Skeletal muscle tissue (tissue), 4 donors: ENCODE results near the gene RAB3IL1. TPM values are rescaled to one million over a fixed set of nuclear protein-coding genes. Genes with fewer than 3 reads are reported as not detected.
A peak's percentile ranks its signal among the peaks of the same experiment; 100 is the strongest.

Experiments used
- H3K27ac ChIP-seq: one replicate; pipeline ENCODE4 v1.7.0; 2013; ENCODE audit warnings: mild to moderate bottlenecking, low read depth, low read length, inconsistent platforms
- H3K27me3 ChIP-seq, 3 donors: one replicate each; pipeline ENCODE4 v1.7.0; 2013; ENCODE audit warnings: low read length in 3 of 3; ENCODE audit not compliant: control insufficient read depth in 3 of 3, insufficient read depth in 3 of 3
- H3K36me3 ChIP-seq, 3 donors: one replicate each; pipeline ENCODE4 v1.7.0; 2013; ENCODE audit warnings: low read length in 3 of 3; ENCODE audit not compliant: control insufficient read depth in 3 of 3, insufficient read depth in 3 of 3
- H3K4me1 ChIP-seq, 3 donors: one replicate each; pipeline ENCODE4 v1.7.0; 2013; ENCODE audit warnings: low read length in 3 of 3, mild to moderate bottlenecking in 3 of 3; ENCODE audit not compliant: control insufficient read depth in 3 of 3, insufficient read depth in 3 of 3
- H3K4me3 ChIP-seq, 3 donors: one replicate each; pipeline ENCODE4 v1.7.0; 2013; ENCODE audit warnings: low read length in 3 of 3
- H3K9ac ChIP-seq, 3 donors: one replicate each; pipeline ENCODE4 v1.7.0; 2013; ENCODE audit warnings: low read length in 3 of 3, mild to moderate bottlenecking in 3 of 3, moderate library complexity in 2 of 3, low read depth in 1 of 3
- H3K9me3 ChIP-seq, 3 donors: one replicate each; pipeline ENCODE4 v1.7.0; 2013; ENCODE audit warnings: low read length in 3 of 3; ENCODE audit not compliant: control insufficient read depth in 3 of 3
- total RNA-seq: library from RNA; depleted of rRNA; stranded (reverse); fragments of >200 nt; gene quantifications from one replicate; pipeline ENCODE4 v1.2.3, GENCODE V29; 2014
- donor health status: Osteomylitis.

Gene RAB3IL1
- total RNA-seq, 1 donor from 2014 or later, result 9.4 TPM

DNA sequence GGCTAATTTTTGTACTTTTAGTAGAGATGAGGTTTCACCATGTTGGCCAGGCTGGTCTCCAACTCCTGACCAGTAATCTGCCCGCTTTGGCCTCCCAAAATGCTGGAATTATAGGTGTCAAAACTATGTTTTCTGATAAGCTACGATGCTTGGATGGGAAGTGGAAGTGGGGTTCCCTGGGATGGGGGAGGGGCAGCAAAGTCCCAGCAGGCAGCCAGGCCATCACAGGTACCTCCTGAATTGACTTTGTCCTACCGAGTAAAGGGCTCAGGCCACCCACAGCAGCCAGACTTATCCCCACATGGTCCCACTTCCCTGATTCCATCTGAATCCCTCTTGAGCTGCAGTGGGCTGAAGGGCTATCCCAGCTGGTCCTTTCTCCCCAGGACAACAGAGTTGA, 43.2 kb upstream of the RAB3IL1 start:
- Histone ChIP-seq H3K4me1 (peaks cover 34 to 48% (median 44%) of the 10 kb centered on the region in 3 donors), H3K9ac (no peak overlapping the region), H3K9me3 (no peaks in the 10 kb centered on the region), H3K27me3 (peaks cover 0 to 3% (median 2%) of the 10 kb centered on the region in 3 donors), H3K36me3 (peaks cover 23 to 29% (median 26%) of the 10 kb centered on the region in 3 donors), H3K4me3 (no peak overlapping the region), H3K27ac (no peak overlapping the region)

DNA sequence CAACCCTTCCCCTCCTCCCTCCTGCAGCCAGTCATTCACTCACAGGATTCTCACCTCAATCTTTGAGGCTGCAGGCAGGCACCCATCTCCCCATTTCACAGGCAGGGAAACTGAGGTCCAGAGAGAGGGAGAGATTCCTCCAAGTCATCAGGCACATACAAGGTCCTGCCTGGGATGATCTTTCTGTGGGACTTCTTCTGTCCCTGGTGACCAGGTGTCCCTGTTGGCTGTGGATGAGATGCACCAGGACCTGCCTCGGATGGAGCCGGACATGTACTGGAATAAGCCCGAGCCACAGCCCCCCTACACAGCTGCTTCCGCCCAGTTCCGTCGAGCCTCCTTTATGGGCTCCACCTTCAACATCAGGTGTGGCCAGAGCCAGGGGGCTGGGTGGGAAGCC, 42.3 kb upstream of the RAB3IL1 start:
- peaks cover 19 to 24% (median 19%) of the 10 kb centered on the region in 3 donors for H3K36me3 ChIP-seq
- no peaks in the 10 kb centered on the region for H3K9me3 ChIP-seq
- H3K4me1 ChIP-seq, result peaks cover 25 to 42% (median 37%) of the 10 kb centered on the region in 3 donors

DNA sequence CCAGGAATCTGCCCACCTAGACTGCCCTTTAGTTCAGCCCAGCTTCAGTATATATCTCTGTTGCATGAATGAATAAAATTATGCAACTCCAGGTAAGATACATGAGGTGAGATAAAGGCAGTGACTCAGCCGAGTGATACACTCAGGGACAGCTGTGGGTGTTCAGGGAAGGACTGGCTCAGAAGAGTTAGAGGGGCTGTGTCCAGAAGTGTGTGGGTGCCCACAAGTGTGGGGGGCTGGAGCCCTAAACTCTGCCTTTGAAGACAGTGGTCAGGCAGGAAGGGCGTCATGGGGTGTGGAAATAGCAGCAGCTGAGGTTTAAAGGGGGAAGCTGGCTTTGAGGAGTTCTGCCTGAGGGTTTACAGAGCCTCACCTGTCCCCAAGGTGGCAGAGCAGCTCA, 41.7 kb upstream of the RAB3IL1 start:
- Histone ChIP-seq H3K9ac (no peak overlapping the region), H3K27me3 (peaks cover 0 to 7% (median 6%) of the 10 kb centered on the region in 3 donors), H3K27ac (no peak overlapping the region), H3K4me1 (peaks cover 22 to 41% (median 36%) of the 10 kb centered on the region in 3 donors), H3K9me3 (no peaks in the 10 kb centered on the region), H3K36me3 (peaks cover 13 to 23% (median 13%) of the 10 kb centered on the region in 3 donors), H3K4me3 (no peak overlapping the region)

More for the DNA sequence above, 42.3 kb upstream of the RAB3IL1 start:
- peaks cover 0 to 5% (median 3%) of the 10 kb centered on the region in 3 donors for H3K27me3 ChIP-seq
- no peak overlapping the region for H3K27ac ChIP-seq
- H3K4me3 ChIP-seq, result no peak overlapping the region
- H3K9ac ChIP-seq, result no peak overlapping the region

DNA sequence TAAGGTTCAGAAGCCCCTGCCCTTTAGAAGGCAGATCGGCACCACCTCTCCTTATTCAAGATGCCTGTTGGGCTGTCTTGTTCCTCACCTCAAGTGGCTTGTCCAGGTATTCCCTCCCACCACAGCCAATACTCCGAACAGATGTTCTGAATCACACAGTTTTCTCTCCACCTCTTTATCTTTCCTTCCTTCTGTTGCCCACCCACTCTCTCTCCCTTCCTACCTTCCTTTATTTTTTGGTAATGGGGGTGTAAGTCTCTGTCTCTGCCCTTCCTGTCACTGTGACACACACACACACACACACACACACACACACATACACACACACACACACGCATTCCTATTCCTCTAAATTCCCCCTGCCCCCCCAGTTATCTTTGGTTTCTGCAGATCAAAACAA, 41.2 kb upstream of the RAB3IL1 start:
- peaks cover 22 to 36% (median 31%) of the 10 kb centered on the region in 3 donors for H3K4me1 ChIP-seq
- no peak overlapping the region for H3K4me3 ChIP-seq
- no peak overlapping the region for H3K9ac ChIP-seq
- H3K27ac ChIP-seq, result no peak overlapping the region
- H3K9me3 ChIP-seq, result no peaks in the 10 kb centered on the region
- peaks cover 0 to 7% (median 6%) of the 10 kb centered on the region in 3 donors for H3K27me3 ChIP-seq
- H3K36me3 ChIP-seq, result peaks cover 9 to 18% (median 11%) of the 10 kb centered on the region in 3 donors

DNA sequence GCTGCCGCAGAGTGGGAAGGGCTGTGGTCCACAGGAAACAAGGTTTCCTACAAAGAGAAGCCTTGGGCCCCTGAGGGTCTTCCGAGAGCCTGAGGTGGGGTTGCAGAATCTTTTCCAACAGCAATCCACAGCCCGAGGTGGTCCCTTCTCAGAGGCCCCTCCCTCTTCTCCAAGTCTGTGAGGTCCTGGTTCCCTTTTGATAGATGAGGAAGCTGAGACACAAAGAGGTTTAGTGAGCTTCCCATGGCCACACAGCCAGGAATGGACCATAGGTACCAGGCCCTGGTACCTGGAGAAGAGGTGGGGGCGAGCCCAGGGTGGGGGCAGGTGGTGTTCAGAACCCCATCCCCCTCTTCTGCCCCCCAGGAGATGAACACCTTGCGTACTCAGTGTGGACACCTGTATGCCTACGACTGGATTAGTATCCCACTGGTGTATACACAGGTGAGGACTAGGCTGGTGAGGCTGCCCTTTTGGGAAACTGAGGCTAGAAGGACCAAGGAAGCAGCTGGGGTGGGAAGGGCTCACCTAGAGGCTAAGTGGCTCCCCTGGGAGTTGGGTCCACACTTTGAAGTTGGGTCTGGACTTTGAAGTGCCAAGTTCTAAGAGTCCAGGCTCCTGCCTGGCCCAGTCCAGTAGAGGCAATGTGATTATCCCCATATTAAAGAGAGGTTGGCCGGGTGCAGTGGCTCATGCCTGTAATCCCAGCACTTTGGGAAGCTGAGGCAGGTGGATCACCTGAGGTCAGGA, 39.8 kb upstream of the RAB3IL1 start:
- no peaks in the 10 kb centered on the region for H3K9me3 ChIP-seq
- peaks cover 0 to 9% (median 2%) of the 10 kb centered on the region in 3 donors for H3K36me3 ChIP-seq
- H3K27me3 ChIP-seq, result peaks cover 0 to 7% (median 6%) of the 10 kb centered on the region in 3 donors
- peaks cover 11 to 22% (median 18%) of the 10 kb centered on the region in 3 donors for H3K4me1 ChIP-seq
- no peak overlapping the region for H3K27ac ChIP-seq
- no peak overlapping the region for H3K4me3 ChIP-seq
- no peak overlapping the region for H3K9ac ChIP-seq

DNA sequence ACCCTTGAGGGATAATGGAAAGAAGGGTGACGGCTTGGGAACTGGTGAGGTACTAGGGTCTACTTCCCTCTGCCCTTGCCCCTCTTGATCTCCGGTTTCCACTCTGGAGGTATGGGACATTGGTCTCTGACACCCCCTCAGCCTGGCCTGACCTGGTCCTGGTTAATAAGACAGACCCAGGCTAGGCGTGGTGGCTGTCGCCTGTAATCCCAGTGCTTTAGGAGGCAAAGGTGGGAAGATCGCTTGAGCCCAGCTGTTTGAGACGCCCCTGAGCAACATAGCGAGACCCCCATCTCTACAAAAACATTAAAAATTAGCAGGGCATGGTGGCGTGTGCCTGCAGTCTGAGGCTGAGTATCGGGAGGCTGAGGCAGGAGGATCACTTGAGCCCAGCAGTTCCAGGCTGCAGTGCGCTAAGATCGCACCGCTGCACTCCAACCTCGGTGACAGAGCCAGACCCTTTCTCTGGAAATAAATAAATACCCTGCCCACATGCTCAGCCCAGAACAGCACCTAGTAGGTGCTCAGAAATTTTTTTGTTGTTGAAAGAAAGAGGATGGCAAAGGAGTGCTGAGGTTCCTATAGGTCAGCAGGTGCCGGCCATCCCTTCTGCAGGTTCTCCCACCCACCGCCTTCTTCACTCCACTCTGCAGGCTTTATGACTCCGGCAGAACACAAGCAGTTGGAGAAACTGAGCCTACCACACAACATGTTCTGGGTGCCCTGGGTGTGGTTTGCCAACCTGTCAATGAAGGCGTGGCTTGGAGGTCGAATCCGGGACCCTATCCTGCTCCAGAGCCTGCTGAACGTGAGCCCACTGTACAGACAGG, 39.0 kb upstream of the RAB3IL1 start:
- peaks cover 3 to 14% (median 10%) of the 10 kb centered on the region in 3 donors for H3K4me1 ChIP-seq
- no peaks in the 10 kb centered on the region for H3K9me3 ChIP-seq
- H3K9ac ChIP-seq, result no peak overlapping the region
- H3K36me3 ChIP-seq, result peaks cover 0 to 6% (median 2%) of the 10 kb centered on the region in 3 donors
- peak overlapping the region in 2 of 3 donors; percentile 29 to 54 for H3K4me3 ChIP-seq
- peaks cover 0 to 7% (median 6%) of the 10 kb centered on the region in 3 donors for H3K27me3 ChIP-seq
- no peak overlapping the region for H3K27ac ChIP-seq

DNA sequence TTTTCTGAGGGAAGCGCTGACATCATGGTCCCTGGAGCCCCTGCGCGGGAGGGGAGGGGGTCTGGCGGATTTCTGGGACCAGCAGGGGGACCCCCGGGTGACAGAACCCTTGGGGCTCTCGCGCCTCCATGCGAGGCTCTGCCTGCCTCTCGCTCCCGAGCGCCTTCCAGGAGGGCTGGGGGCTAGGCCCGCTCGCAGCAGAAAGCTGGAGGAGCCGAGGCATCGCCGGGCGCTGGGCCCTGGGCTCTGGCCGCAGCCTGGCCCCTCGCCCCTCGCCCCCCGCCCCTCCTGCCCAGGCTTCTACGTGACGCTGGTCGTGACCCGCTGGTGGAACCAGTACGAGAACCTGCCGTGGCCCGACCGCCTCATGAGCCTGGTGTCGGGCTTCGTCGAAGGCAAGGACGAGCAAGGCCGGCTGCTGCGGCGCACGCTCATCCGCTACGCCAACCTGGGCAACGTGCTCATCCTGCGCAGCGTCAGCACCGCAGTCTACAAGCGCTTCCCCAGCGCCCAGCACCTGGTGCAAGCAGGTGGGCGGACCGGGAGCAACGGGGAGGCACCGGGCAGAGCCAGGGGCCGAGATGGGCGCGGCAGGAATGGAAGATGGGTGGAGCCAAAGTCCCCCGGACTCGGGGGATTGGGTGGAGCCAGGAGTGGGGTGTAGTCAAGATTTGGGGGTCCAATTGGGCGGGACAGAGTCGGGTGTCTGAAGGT, 38.2 kb upstream of the RAB3IL1 start:
- Histone ChIP-seq H3K27ac (peak overlapping the region; percentile 70), H3K36me3 (peaks cover 0 to 6% (median 2%) of the 10 kb centered on the region in 3 donors), H3K9me3 (no peaks in the 10 kb centered on the region), H3K4me1 (peaks cover 0 to 12% (median 4%) of the 10 kb centered on the region in 3 donors), H3K27me3 (peaks cover 0 to 7% (median 6%) of the 10 kb centered on the region in 3 donors), H3K9ac (peak overlapping the region; percentile 51 to 62 (median 54)), H3K4me3 (peak overlapping the region in 2 of 3 donors; percentile 54)

DNA sequence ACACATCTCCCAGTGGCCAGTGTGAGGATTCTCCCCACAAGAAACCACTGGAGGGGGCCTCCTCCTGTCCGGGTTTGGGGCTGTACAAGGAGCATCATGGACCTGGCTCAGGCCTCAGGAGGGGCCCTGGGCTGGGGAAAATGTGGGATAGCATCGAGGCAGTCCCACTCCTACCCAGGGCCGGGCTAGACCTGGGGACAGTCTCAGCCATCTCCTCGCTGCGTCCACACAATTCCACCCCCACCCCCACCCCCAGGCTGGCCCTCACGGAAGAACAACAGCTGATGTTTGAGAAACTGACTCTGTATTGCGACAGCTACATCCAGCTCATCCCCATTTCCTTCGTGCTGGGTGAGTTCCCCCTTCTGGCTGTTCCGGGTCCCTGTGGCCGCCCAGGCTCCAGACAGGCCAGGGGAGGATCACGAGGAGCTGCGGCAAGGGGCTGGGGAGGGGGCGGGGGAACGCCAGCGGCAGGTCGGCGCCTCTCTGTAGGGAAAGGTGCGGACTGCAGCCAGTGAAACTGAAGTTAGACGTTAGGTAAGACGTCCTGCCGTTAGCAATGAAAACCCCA, 37.6 kb upstream of the RAB3IL1 start:
- H3K27me3 ChIP-seq, result peaks cover 0 to 7% (median 6%) of the 10 kb centered on the region in 3 donors
- peaks cover 0 to 6% (median 2%) of the 10 kb centered on the region in 3 donors for H3K36me3 ChIP-seq
- peak overlapping the region; percentile 51 to 62 (median 54) for H3K9ac ChIP-seq
- H3K4me3 ChIP-seq, result peak overlapping the region in 2 of 3 donors; percentile 37 to 54
- peaks cover 0 to 12% (median 5%) of the 10 kb centered on the region in 3 donors for H3K4me1 ChIP-seq
- no peaks in the 10 kb centered on the region for H3K9me3 ChIP-seq
- peak overlapping the region; percentile 70 for H3K27ac ChIP-seq
